Bronchial epithelial cell (primary cell): ENCODE data around the gene SLC26A6. TPM values are rescaled to one million over a fixed set of nuclear protein-coding genes. Genes with fewer than 3 reads are reported as not detected.

Experiments
- DNase-seq: peaks from one replicate; pipeline ENCODE4 v3.0.0-alpha.2; 2010; ENCODE audit warnings: low read depth
- FAIRE-seq: peaks from 2 replicates; lab custom pipeline; 2011; peaks lifted over from hg19 to GRCh38; lab: Jason Lieb, UNC
- H3K27me3 ChIP-seq: 2 replicates; pipeline ENCODE4 v1.5.1; 2011; ENCODE audit warnings: low read length; ENCODE audit not compliant: control insufficient read depth, insufficient read depth
- H3K36me3 ChIP-seq: 2 replicates; pipeline ENCODE4 v1.5.1; 2011; ENCODE audit warnings: low read length; ENCODE audit not compliant: control insufficient read depth, insufficient read depth
- H3K4me3 ChIP-seq: 2 replicates; pipeline ENCODE4 v1.5.1; 2011; ENCODE audit warnings: mild to moderate bottlenecking, low read depth, low read length, control low read depth
- CTCF ChIP-seq: IDR thresholded peaks from 2 replicates; pipeline ENCODE4 v1.5.1; 2011; ENCODE audit warnings: mild to moderate bottlenecking, moderate library complexity, low read length, control low read depth, inconsistent platforms; ENCODE audit not compliant: insufficient read depth, severe bottlenecking
- total RNA-seq: library from RNA; depleted of rRNA; stranded (reverse); fragments of >200 nt; gene quantifications from 2 replicates; pipeline ENCODE4 v1.2.1, GENCODE V29; 2014

Gene SLC26A6
- total RNA-seq, 1 donor from 2014 or later: 45.8 TPM

DNA sequence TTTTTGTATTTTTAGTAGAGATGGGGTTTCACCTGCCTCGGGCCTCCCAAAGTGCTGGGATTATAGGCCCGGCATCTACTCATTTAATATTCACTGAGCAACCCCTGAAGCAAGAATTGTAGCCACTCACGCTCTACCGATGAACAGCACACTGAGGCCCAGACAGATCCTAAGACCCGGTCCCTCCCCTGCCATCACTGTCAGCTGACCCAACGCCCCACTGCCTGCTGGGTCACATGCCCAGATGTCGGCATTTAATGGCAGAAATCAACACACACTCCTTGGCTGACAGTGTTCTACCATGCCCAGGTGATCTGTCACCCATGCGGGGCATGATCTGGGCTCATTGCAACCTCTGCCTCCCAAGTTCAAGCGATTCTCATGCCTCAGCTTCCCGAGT, 10.5 kb downstream of the SLC26A6 start:
- no peak for TF ChIP-seq CTCF
- no peak for FAIRE-seq

GRCh38 chr3:48623851-48624547, 11.3 kb downstream of the SLC26A6 start:
- no peak for DNase-seq
- FAIRE-seq: no peak
- Histone ChIP-seq H3K36me3 (peaks cover 17% of the 10 kb centered on the region), H3K4me3 (no peak overlapping the region), H3K27me3 (no peaks in the 10 kb centered on the region)
- no peak for TF ChIP-seq CTCF

More for the DNA sequence above, 10.5 kb downstream of the SLC26A6 start:
- no peak overlapping the region for H3K4me3 ChIP-seq
- no peak for DNase-seq
- H3K36me3 ChIP-seq: peaks cover 20% of the 10 kb centered on the region
- H3K27me3 ChIP-seq: no peaks in the 10 kb centered on the region

- DNase-seq (no peak), FAIRE-seq (no peak)
- Histone ChIP-seq H3K4me3 (no peak within 1 kb of the TSS), H3K36me3 (peaks cover 4% of the 10 kb centered on the region), H3K27me3 (no peaks in the 10 kb centered on the region)
- no peak for TF ChIP-seq CTCF
These were observed 13.8 kb downstream of the SLC26A6 start, which contains the start of gene TMEM89 for GRCh38 chr3:48621461-48621869. TMEM89 (minus strand) TSS chr3:48621769; CDS start chr3:48621756, 13 bp downstream.

- TF ChIP-seq CTCF: no peak
- FAIRE-seq (peak; percentile 43), DNase-seq (no peak)
- H3K36me3 ChIP-seq: peaks cover under 1% of the 10 kb centered on the region
- H3K4me3 ChIP-seq: no peak overlapping the region
- no peaks in the 10 kb centered on the region for H3K27me3 ChIP-seq
These were observed 15.4 kb downstream of the SLC26A6 start for GRCh38 chr3:48619541-48620524.

DNA sequence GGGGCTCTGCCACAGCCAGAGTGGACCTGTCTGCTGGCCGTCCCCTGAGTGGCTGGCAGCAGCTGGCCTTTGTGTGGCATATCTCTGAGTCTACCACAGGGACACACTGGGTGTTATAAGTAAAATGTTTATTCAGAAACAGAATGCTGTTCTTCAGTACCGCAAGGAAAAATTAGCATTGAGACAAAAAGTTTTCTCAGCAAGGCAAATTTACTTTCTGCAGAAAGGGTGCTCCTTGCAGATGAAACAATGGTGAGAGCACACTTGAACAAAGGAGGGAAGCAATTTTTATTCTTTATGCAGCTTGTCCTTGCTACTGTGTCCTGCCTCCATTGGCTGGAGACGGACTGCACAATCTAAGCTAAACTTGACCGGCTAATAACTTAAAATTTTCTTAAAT, 17.7 kb downstream of the SLC26A6 start:
- DNase-seq: no peak
- H3K36me3 ChIP-seq: no peaks in the 10 kb centered on the region
- H3K4me3 ChIP-seq: no peak overlapping the region
- no peaks in the 10 kb centered on the region for H3K27me3 ChIP-seq
- no peak for TF ChIP-seq CTCF
- FAIRE-seq: no peak
